NCI-H2196 treated with DMSO at 0.1 percent for 48 hours (cell line): ENCODE results near the gene IGFBP6.

Experiments
- DNase-seq: peaks from one replicate; lab custom pipeline; 2025; ENCODE audit not compliant: unreplicated experiment; lab: John Stamatoyannopoulos, UW

Gene IGFBP6

GRCh38 chr12:53058674-53059433, 38.6 kb upstream of the IGFBP6 start:
- DNase-seq: no peak

GRCh38 chr12:53059434-53060063, 37.9 kb upstream of the IGFBP6 start:
- DNase-seq: no peak

GRCh38 chr12:53060064-53060720, 37.3 kb upstream of the IGFBP6 start:
- DNase-seq: no peak

GRCh38 chr12:53060721-53061276, 36.7 kb upstream of the IGFBP6 start:
- peak; percentile 70 for DNase-seq

- DNase-seq: peak; percentile 90
Observed at GRCh38 chr12:53061404-53062010, 36.0 kb upstream of the IGFBP6 start.

GRCh38 chr12:53062011-53062961, 35.2 kb upstream of the IGFBP6 start:
- no peak for DNase-seq

GRCh38 chr12:53062977-53063707, 34.3 kb upstream of the IGFBP6 start:
- no peak for DNase-seq

- no peak for DNase-seq
Observed at GRCh38 chr12:53063708-53064612, 33.5 kb upstream of the IGFBP6 start.

GRCh38 chr12:53064613-53065436, 32.6 kb upstream of the IGFBP6 start:
- DNase-seq: no peak

GRCh38 chr12:53065470-53065869, 32.0 kb upstream of the IGFBP6 start:
- DNase-seq: no peak

- peak; percentile 69 for DNase-seq
Observed at GRCh38 chr12:53065975-53066931, 31.2 kb upstream of the IGFBP6 start.

- DNase-seq: no peak
Observed at GRCh38 chr12:53067074-53067992, 30.1 kb upstream of the IGFBP6 start.

- DNase-seq: no peak
Observed at GRCh38 chr12:53067993-53068770, 29.3 kb upstream of the IGFBP6 start.

GRCh38 chr12:53068811-53069585, 28.5 kb upstream of the IGFBP6 start:
- no peak for DNase-seq
